Epithelial cell of prostate (primary cell): ENCODE data around the gene NFE2L1.
A peak's percentile ranks its signal among the peaks of the same experiment; 100 is the strongest.

Experiments
- DNase-seq: peaks from one replicate; pipeline ENCODE4 v3.0.0-alpha.2; 2011; ENCODE audit warnings: low read depth, low spot score
- H3K27ac ChIP-seq: fragments of 450-650 bp; 2 replicates; pipeline ENCODE4 v1.5.1; 2017; ENCODE audit warnings: mild to moderate bottlenecking

NFE2L1 gene

DNA sequence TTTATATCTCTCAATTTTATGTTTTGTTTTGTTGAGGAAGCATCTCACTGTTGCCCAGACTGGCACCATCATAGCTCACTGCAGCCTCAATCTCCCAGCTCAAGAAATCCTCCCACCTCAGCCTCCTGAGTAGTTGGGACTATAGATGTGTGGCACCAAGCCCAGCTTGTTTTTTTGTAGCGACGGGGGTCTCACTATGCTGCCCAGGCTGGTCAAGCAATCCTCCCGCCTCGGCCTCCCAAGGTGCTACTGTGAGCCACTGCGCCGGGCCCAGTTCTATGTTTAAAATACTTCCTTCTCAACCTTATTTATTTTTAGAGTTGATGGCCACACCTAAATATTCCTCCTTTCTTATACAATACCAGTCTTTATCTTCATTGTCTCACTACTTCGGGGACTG is 1.9 kb upstream of the NFE2L1 start:
- no peak for DNase-seq
- peak overlapping the region; percentile 96 for H3K27ac ChIP-seq

DNA sequence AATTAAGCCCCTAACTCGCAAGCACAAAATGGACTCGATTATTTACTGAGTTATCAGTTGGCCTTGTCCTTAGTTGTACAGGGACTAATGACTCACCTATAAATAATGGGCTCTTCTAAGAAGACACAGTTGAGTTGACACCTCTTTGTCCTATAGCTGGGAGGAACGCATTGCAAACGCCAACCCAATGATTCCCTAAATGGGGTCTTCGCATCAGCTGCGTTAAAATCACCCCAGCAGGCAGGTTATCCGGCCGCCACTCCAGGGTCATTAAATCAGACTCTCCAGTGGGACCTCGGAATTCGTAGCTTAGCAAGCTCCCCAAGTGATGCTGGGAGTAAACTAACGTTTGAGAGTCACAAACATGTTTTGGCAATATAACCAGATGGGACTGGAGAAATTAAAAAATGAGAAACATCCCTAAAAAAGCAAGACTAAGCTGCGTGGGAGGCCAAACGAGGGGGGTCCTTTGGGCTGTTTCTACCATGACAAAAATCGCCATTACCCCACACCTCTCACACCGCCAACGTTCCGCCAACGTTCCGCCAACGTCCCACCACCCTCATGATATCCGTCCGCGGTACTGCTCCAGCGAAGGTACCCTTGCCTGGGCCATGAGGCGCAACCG is 932 bp upstream of the NFE2L1 start:
- peak overlapping the region; percentile 96 for H3K27ac ChIP-seq
- DNase-seq: no peak

DNA sequence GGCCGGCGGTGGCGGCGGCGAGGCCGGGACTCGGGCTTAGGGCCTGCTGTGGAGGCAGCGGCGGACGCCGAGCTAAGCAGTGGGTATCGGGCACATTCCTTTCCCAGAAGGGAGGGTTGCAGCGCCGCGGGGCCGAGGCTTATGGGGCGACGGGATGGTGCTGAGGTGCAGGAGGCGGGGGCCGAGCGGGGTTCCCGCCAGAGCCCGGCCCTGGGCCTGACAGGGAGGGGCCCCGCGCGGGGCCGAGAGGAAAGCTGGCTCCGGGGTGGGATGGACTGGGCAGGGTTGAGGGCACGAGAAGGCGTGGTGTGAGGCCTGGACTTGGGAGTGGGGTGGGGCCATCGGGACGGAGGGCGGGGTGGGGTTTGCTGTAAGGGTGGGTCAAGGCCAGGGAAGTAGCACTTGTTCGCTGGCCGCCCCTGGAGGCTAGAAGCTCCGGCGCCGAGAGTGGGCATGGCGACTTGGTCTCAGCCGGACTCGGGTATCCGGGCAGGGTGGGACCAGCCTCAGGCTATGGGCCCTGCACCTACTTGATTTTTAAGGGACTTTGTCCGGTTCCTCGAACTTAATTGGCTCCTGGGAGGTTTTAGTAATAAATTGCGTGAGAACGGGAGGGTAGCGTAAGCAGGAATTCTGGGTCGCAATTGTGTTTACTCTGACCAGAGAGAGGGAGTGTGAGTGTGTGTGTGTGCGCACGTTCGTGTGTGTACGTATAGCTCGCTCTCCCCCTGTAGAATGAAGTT is 396 bp downstream of the NFE2L1 start:
- DNase-seq: no peak

DNA sequence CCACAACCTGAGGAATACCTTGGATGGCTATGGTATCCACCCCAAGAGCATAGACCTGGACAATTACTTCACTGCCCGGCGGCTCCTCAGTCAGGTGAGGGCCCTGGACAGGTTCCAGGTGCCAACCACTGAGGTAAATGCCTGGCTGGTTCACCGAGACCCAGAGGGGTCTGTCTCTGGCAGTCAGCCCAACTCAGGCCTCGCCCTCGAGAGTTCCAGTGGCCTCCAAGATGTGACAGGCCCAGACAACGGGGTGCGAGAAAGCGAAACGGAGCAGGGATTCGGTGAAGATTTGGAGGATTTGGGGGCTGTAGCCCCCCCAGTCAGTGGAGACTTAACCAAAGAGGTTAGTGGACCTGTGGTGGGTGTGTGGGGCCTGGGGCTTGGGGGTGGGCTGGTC is 3.1 kb downstream of the NFE2L1 start:
- H3K27ac ChIP-seq: peak overlapping the region; percentile 96
- no peak for DNase-seq

More for the DNA sequence above, 396 bp downstream of the NFE2L1 start:
- peak overlapping the region; percentile 96 for H3K27ac ChIP-seq

DNA sequence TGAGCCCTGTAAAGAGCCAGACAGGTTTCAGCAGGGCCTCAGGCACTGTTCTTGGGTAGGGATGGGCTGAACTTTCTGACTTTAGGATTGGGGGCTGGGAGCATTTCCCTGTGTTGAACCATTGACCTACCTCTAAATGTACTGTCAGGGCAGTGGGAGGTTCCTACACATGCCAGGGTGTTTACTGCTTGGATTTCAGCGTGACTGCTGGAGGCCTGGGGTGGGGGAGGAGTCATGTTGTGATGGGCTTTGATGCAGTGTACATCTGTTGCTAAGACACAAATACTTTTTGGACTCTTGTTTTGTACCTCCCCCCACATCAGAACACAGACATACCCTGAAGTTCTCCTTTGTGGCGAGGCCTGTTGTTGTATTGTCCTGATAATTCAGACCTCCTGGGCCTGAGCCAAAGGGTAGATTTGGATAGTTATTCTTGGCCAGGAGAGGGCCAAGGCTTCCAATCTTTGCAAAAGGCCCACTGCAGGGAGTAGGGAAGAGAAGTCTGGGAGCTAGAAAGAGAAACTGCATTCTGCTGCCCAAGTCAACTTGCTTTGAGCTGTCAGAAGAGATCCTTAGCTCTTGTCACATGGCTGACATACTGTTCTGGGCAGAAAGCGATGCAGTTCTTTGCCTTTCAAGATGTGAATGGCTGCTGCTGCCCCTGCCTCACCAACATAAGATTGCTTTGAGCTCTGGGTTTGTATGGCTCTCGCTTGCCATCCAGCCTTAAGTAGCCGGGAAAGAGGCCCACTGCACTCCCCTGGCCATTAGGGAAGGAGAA is 3.7 kb downstream of the NFE2L1 start:
- H3K27ac ChIP-seq: peak overlapping the region; percentile 96
- DNase-seq: peak; percentile 16

DNA sequence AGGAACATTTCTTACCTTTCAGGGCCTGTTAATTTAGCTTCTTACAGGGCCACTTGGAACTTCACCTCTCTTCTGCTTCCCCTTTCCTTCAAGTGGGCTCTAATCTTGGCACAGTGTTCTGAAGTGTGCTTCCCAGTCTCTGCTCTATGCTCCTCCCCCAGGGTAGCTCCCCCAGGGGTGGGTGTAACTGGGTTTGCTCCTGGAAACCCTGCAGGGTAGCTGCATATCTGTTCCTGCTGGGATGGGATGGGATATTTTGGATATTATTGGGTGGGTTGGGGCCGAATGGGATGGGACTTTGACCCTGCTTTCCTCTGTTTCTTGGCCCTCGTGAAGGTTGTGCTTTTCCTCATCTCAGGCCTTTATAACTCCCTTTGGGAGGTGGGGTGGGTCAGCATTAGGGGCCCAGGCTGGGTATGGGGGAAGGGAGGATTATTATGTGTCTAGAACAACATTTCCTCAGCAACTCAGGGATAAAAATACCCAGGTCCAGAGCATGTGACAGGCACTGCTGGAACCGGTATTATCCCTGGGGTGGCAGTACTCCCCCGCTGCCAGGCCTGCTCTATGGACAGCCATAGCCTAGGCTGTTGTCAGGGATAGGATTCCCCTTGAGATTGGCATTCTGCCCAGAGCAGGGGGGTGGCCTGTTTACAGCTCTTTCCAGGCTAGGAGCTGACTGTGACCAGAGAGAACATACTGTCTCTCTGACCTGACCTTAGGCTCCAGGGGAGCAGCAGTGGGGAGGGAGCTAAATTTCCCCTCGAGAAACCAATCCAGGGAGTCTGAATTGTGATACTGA is 5.0 kb downstream of the NFE2L1 start:
- DNase-seq: no peak
- H3K27ac ChIP-seq: peak overlapping the region; percentile 96

DNA sequence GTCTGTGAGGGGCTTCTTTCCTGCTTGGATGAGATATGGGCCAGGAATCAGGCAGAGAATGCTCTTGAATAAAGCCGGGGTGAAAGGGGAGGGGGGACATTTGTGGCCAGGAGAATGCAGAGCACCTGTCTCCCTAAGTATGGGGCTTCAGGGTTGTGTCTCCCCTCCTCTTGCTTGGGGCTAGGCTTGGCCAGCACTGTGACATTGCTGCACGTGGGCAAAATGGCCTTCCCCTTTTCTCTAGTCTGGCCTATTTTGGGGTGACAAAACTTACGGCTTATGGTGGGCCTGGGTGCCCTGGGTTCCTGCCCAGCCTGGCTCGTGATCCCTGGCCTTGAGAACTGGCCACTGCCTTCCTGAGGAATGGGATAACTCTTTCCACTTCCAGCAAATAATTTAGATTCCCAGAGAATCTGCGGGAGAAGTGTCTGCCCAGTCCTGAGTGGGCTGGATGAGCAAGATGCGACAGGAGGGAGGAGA is 5.6 kb downstream of the NFE2L1 start:
- peak overlapping the region; percentile 96 for H3K27ac ChIP-seq
- DNase-seq: no peak

DNA sequence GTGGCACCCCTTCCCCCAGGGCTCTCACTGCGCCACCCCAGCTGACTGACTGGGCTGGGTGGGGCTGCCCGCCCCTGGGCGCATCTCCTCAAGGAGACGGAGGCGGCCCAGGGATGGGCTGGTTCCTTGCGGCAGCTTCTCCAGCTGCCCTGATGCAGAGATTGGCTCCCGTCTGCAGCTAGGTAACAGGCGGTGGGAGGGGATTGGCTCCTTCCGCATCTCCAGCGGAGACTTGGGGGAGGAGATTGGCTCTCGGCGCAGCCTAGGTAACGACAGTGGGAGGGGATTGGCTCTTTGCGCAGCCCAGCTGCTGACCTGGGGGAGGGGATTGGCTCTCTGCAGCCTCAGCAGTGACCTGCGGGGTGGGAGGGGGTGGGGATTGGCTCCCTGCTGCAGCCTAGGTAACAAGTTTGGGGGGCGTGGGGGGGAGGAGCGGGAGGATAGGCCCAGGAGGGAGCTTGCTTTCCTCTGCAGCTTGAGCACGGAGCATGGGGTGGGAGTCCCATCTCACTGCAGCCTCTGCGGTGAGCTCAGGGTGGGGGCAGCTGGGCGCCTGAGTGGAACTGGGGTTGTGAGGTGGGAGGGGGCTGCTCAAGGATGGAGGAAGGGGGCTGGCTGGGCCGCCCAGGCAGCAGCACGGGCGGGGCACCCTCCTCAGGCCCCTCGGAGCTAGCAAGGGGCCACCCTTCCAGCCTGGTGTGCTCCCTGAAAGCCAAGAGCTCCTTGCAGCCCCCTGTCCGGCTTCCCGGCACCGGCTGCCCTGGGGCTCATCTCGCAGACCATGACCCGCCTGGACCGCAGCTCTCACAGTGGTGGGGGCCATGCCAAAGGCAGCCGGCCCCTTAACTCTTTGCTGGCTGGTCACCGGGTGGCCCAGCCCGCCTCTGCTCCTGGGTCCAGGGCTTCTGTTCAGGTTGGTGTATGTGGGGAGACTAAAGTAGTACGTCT is 6.4 kb downstream of the NFE2L1 start:
- H3K27ac ChIP-seq: peak overlapping the region; percentile 96
- peak; percentile 79 for DNase-seq

DNA sequence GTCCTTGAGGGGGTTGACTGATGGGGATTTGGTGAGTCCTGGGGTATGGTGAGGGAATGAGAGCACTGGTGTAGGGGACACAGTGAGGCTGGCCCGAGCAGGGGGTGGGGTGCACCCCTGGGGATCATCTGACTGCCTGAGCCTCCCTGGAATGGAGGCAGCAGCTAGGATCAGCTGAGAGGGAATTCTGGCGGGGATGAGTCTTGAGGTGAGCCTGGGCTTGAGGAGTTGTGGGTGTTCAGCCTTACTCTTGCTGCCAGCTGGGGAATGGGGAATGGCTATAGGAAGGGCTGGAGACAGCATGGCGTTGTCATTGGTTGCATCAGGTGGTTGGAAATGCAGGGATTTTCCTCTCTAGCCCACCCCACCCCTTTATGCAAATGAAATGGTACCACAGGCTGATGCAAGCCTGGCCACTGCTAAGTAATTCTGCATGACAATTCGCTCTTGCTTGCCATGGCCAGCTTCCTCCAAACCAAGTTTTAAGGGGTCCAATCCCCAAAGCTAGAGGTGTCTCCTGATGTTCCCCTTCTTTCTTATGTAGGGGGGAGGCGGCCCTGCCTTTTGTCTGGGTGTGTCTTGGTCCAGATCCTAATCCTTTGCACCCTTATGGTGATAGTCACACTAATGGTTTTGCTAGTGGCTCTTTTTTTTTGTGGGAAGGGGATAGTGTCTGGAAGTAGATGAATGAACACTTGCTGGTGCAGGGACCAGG is 7.5 kb downstream of the NFE2L1 start:
- DNase-seq: no peak
- peak overlapping the region; percentile 96 for H3K27ac ChIP-seq

DNA sequence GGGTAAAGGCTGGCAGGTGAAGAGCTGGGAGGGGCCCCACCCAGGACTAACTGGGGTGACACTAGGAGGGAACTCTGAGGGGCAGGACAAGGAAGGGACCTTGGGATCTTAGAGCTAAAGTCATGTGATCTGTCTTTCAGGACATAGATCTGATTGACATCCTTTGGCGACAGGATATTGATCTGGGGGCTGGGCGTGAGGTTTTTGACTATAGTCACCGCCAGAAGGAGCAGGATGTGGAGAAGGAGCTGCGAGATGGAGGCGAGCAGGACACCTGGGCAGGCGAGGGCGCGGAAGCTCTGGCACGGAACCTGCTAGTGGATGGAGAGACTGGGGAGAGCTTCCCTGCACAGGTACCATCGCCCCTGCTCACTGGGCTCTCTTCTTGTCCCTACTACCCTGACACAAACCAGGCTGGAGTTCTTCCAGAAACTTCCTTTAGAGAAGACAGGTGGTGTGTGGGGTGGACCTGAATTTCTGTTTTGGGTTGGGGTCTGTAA is 8.1 kb downstream of the NFE2L1 start:
- DNase-seq: no peak
- H3K27ac ChIP-seq: peak overlapping the region; percentile 96

DNA sequence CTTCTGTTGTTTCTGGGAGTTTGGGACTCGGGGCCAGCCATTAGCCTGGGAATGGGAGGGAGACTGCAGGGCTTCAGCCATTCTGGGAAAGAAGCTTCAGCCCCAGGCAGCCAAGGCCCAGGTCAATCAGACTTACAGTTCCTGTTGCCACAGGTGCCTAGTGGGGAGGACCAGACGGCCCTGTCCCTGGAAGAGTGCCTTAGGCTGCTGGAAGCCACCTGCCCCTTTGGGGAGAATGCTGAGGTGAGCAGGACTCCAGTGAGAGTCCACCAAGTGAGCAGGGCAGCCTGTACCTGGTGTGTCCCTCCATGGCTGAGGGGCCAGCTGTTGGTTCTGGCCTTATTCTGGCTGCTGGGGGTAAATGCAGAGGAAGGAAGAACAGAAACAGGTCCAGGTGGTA is 8.7 kb downstream of the NFE2L1 start:
- no peak for DNase-seq
- peak overlapping the region; percentile 96 for H3K27ac ChIP-seq

DNA sequence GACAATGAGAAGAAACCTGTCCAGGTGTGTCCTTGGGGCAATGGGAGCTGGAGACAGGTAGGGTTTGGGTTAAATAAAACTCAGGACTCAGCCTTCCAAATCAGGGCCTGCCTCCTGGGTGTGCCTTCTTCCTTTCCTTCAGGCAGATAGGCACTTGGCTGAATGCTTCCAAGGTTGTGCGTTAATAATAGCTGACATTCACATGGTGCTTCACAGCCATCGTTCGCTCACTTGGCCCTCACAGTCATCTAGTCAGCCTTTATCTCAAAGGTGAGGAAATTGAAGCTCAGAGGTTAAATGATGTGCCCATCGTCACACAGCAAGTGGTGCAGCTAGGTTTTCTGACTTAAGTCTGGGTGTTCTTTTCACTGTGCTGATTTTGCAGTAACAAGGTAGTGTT is 9.5 kb downstream of the NFE2L1 start:
- DNase-seq: no peak
- peak overlapping the region; percentile 96 for H3K27ac ChIP-seq

DNA sequence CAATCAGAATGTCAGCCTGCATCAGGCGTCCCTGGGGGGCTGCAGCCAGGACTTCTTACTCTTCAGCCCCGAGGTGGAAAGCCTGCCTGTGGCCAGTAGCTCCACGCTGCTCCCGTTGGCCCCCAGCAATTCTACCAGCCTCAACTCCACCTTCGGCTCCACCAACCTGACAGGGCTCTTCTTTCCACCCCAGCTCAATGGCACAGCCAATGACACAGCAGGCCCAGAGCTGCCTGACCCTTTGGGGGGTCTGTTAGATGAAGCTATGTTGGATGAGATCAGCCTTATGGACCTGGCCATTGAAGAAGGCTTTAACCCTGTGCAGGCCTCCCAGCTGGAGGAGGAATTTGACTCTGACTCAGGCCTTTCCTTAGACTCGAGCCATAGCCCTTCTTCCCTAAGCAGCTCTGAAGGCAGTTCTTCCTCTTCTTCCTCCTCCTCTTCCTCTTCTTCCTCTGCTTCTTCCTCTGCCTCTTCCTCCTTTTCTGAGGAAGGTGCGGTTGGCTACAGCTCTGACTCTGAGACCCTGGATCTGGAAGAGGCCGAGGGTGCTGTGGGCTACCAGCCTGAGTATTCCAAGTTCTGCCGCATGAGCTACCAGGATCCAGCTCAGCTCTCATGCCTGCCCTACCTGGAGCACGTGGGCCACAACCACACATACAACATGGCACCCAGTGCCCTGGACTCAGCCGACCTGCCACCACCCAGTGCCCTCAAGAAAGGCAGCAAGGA is 10.4 kb downstream of the NFE2L1 start:
- DNase-seq: no peak
- peak overlapping the region; percentile 96 for H3K27ac ChIP-seq

DNA sequence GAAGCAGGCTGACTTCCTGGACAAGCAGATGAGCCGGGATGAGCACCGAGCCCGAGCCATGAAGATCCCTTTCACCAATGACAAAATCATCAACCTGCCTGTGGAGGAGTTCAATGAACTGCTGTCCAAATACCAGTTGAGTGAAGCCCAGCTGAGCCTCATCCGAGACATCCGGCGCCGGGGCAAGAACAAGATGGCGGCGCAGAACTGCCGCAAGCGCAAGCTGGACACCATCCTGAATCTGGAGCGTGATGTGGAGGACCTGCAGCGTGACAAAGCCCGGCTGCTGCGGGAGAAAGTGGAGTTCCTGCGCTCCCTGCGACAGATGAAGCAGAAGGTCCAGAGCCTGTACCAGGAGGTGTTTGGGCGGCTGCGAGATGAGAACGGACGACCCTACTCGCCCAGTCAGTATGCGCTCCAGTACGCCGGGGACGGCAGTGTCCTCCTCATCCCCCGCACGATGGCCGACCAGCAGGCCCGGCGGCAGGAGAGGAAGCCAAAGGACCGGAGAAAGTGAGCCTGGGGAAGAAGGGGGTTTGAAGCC is 11.0 kb downstream of the NFE2L1 start:
- H3K27ac ChIP-seq: peak overlapping the region; percentile 96
- no peak for DNase-seq

DNA sequence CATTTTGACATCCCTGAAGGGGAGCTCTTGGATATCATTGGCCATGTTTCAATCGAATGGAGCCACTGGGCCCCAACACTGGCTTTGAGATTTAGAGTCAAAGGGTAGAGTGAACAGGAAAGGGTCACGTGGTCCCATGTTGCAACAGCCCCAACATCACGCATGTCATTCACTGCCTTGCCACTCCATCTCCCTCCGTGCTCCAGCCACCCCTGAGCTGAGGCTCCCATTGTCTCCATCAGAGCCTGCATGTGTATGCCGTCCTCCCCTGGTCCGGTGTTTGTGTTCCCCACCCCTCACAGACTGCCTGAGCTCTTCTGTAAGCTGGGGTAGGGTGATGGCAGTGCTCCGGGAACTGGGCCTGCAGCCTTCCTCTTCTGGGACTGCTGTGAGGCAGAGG is 12.1 kb downstream of the NFE2L1 start:
- DNase-seq: no peak
- peak overlapping the region; percentile 31 for H3K27ac ChIP-seq

DNA sequence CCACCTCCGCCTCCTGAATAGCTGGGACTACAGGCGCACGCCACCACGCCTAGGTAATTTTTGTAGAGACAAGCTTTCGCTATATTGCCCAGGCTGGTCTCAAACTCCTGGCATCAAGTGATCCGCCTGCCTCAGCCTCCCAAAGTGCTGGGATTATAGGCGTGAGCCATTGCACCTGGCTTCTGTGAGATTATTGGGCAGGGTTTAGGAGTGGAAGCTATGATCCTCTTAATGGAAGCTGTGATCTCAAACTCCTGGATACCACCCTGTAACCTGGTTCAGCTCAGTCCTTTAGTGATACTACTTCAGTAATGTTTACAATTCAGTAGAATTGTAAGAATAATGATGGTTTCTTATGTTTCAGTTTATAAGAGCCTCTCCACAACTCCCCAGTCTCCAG is 14.1 kb downstream of the NFE2L1 start:
- peak overlapping the region; percentile 41 for H3K27ac ChIP-seq
- DNase-seq: no peak

DNA sequence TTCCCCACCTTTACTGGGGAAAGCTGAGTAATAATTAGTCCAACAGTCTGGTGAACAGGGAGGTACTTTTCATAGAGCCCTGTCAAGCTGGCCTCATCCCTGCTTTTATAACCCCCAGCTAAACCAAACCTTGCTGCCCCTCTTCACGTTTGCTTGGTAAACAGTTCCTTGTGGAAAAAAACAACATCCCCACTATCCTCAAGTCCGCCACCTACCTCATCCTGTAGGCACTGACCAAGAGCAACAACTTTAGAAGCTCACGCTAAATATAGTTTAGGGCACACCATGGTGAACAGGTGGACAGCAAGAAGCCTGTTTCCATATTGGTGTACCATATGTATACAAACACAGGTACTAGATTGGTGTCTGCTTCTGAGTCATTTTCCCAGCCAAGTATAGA is 16.5 kb downstream of the NFE2L1 start:
- no peak for DNase-seq
- H3K27ac ChIP-seq: peak overlapping the region; percentile 41
